K562 (cell line): ENCODE data around the gene PLA2R1.
A peak's percentile ranks its signal among the peaks of the same experiment; 100 is the strongest.

Source experiments
- BCL6 ChIP-seq: fragments of 250-450 bp; sonication (Bioruptor Pico); IDR thresholded peaks from 2 replicates; pipeline ENCODE4 v1.4.0; 2020
- BHLHE40 ChIP-seq: IDR thresholded peaks from 2 replicates; pipeline ENCODE4 v1.6.1; 2011; ENCODE audit warnings: low read length, improper control_type of control experiment
- CTCF ChIP-seq, 3 experiments: IDR thresholded peaks in 2 of 3; conservative IDR thresholded peaks in 1 of 3; 2 replicates each; pipeline ENCODE4 v1.5.1; 2011 to 2012; ENCODE audit warnings: low read length in 3 of 3, mild to moderate bottlenecking in 3 of 3, control low read depth in 2 of 3, improper control_type of control experiment in 1 of 3, inconsistent platforms in 1 of 3, low read depth in 1 of 3, mixed read lengths in 1 of 3, moderate library complexity in 1 of 3; ENCODE audit not compliant: insufficient read depth in 2 of 3
- EZH2 ChIP-seq: IDR thresholded peaks from 2 replicates; pipeline ENCODE4 v1.6.1; 2012; ENCODE audit warnings: low read depth, mild to moderate bottlenecking, inconsistent platforms, low read length, borderline replicate concordance
- HMG20B ChIP-seq: fragments of 250-450 bp; sonication (Bioruptor Pico); IDR thresholded peaks from 2 replicates; pipeline ENCODE4 v1.5.0; 2021; ENCODE audit warnings: mild to moderate bottlenecking
- ILF3 ChIP-seq: fragments of 450-650 bp; IDR thresholded peaks from 2 replicates; pipeline ENCODE4 v1.6.1; 2018; ENCODE audit warnings: antibody characterized with exemption, mild to moderate bottlenecking, moderate library complexity, borderline replicate concordance
- MTF1 ChIP-seq: fragments of 250-450 bp; sonication (Bioruptor Pico); IDR thresholded peaks from 2 replicates; pipeline ENCODE4 v1.9.0; 2021; ENCODE audit warnings: moderate library complexity, mild to moderate bottlenecking, inconsistent platforms, borderline replicate concordance
- NR2C1 ChIP-seq, 2 experiments: fragments of 450-650 bp; IDR thresholded peaks; 2 replicates each; pipeline ENCODE4 v1.6.1; 2017; ENCODE audit warnings: mild to moderate bottlenecking in 2 of 2, antibody characterized with exemption in 1 of 2, inconsistent platforms in 1 of 2, missing compliant biosample characterization in 1 of 2, missing genetic modification characterization in 1 of 2
- TARDBP ChIP-seq: fragments of 450-650 bp; IDR thresholded peaks from 2 replicates; pipeline ENCODE4 v1.6.1; 2016
- ZBTB1 ChIP-seq: sonication (generic); formaldehyde crosslinking; IDR thresholded peaks from 2 replicates; pipeline ENCODE4 v1.8.1; 2023; ENCODE audit warnings: missing genetic modification reagents, low read depth, mild to moderate bottlenecking, borderline replicate concordance
- ZNF140 ChIP-seq: fragments of 250-450 bp; sonication (Bioruptor Pico); IDR thresholded peaks from 2 replicates; pipeline ENCODE4 v1.8.0; 2021; ENCODE audit warnings: moderate library complexity, mild to moderate bottlenecking, inconsistent platforms
- ZNF398 ChIP-seq: fragments of 250-450 bp; sonication (Bioruptor Pico); IDR thresholded peaks from 2 replicates; pipeline ENCODE4 v1.8.0; 2021; ENCODE audit warnings: moderate library complexity, mild to moderate bottlenecking, inconsistent platforms

- TF ChIP-seq CTCF (IDR thresholded peaks at IDR 0.05 in 2 of 3, conservative IDR thresholded peaks at IDR 0.05 in 1 of 3; ENCODE audit: insufficient read depth in 2 of 3, low read depth in 1 of 3, low read length in 3 of 3) (peak in 2 of 3 experiments; percentile 20 to 32; a peak in 2 of 6 replicates), ILF3 (no peak), HMG20B (CRISPR knock-in tag) (no peak), ZNF140 (no peak), BHLHE40 (no peak), BCL6 (CRISPR knock-in tag) (no peak), TARDBP (no peak), NR2C1 (IDR thresholded peaks at IDR 0.05) (no peak), NR2C1 (tag; IDR thresholded peaks at IDR 0.05) (no peak), ZBTB1 (CRISPR knock-in tag) (no peak), ZNF398 (no peak), MTF1 (no peak), EZH2 (no peak)
These were observed 63.5 kb downstream of the PLA2R1 start for GRCh38 chr2:159998961-159999360.
